NCI-H1105 (cell line): Measurements from ENCODE around the gene USP10.

ENCODE experiments used
- DNase-seq: peaks from one replicate; lab custom pipeline; 2025; lab: John Stamatoyannopoulos, UW

The USP10 gene

GRCh38 chr16:84699147-84699711, 571 bp upstream of the USP10 start:
- no peak for DNase-seq

- DNase-seq, result no peak
Observed at GRCh38 chr16:84700446-84701300, 873 bp downstream of the USP10 start.

- no peak for DNase-seq
Observed at GRCh38 chr16:84703681-84704080, 3.9 kb downstream of the USP10 start.

DNA sequence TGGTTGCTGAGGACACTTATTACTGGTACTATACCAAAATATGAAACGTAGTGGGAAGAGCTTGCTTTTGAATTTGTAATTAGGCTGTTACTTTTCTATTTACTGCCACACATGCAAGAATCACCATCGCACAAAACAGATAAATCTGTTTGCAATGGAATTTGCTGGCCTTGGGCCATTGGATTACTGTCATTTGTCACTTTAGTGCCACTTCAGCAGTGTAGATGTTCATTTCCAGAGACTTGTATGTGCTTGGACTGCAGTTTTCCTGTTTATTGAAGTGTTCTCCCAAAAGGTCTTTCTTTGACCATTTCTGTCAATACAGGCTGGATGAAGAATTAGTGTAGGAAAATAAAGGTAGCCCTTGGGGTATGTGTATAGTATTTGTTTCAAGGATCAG, 4.5 kb downstream of the USP10 start:
- no peak for DNase-seq

DNA sequence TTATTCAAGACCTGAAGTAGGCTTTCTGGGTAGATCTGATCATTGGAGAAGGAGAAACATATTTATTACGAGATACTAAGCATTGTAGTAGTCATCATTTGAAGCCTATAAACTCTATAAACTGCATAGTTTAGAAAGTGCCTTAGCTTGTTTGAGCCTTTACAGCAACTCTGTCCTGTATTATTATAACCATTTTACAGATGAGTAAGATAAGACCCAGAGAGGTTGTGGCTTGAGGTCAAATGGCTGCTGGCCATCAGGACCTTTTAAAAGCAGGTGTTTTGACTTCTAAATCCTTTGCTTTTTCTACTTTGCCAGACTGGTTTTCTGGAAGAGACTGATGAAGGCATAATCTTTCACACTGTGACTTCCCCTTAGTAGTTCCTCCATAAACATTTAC, 7.1 kb downstream of the USP10 start:
- no peak for DNase-seq

DNA sequence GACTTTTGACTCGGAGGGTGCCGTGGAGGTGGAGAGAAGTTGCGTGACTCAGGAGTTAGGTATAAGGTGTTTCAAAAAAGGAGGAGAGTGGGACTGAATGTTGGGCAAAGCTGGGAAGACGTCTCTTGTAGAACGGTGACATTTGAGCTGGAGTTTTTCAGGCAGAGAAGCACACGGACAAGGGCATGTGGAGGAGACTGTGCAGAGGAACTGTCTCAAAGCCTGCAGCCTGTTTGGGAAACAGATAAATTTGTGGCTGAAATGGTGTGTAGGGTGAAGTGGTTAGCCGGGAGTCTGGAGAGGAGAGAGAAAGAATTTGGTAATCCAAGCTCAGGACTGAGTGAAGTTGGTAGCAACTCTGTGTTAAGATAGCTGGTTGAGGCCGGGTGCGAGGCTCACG, 9.8 kb downstream of the USP10 start:
- no peak for DNase-seq

GRCh38 chr16:84710686-84711085, 10.9 kb downstream of the USP10 start:
- DNase-seq, result no peak

DNA sequence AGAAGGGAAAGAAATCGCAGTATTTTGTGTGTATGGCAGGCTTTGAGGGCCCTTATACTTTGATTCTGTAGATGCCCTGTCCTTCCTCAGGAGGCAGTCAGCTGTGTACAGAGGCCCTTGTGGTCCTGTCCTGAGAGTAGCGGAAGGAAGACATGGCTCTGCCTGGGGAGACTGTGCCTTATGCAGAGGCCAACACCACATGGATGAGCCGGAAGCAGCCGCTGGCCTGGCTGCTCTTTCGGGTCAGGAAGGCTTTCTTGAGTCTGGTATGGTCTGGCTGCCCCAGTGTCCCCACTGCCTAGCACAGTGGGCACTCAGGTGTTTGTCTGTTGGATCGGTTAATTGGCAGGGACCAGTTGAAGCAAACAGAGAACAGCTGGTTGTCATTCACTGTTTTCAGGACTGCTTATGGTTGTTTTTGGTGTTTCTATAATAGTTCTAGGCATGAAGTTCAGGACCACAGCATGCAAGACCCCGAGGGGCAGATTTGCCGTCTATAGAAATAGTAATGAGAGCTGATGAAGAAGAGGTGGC, 12.4 kb downstream of the USP10 start:
- no peak for DNase-seq

- DNase-seq, result no peak
Observed at GRCh38 chr16:84712801-84713775, 13.3 kb downstream of the USP10 start.

GRCh38 chr16:84714028-84714427, 14.2 kb downstream of the USP10 start:
- no peak for DNase-seq

DNA sequence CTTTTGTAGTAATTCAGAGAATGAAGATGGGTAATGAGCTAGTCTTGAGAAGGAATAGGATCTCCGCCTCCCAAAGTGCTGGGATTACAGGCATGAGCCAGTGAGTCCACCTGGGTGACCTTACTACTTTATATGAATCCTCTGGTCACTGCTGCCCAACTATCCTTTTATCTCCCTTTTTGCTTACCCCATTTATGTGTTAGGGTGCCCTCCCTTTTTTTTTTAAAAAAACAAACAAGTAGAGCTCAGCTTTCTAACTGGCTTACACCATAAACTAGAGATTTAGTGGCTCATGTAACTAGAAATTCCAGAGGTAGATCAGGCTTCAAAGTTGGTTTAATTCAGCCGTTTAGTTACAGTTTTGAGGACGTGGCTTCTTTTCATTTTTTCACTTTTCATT, 15.6 kb downstream of the USP10 start:
- DNase-seq, result no peak

GRCh38 chr16:84715854-84716253, 16.1 kb downstream of the USP10 start:
- no peak for DNase-seq

- DNase-seq, result no peak
Observed at GRCh38 chr16:84716740-84717139, 16.9 kb downstream of the USP10 start.

GRCh38 chr16:84717484-84717883, 17.7 kb downstream of the USP10 start:
- DNase-seq, result no peak

GRCh38 chr16:84720177-84720579, 20.4 kb downstream of the USP10 start:
- no peak for DNase-seq

DNA sequence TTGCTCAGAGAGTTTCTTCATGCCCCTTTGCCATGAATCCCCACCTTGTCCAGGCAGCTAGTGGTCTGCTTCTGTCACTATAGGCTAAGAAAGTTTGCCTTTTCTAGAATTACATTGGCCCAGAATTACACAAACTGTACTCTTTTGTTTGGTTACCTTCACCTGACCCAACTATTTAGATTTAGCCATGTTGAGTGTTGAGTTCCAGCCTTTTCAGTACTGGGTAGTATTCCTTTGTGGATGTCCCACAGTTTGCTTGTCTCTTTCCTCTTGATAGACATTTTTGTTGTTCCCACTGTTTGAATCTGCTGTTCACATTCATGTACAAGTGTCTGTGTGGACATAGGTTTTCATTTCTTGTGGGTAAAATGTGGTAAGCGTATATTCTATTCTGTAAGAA, 22.3 kb downstream of the USP10 start:
- DNase-seq, result no peak

DNA sequence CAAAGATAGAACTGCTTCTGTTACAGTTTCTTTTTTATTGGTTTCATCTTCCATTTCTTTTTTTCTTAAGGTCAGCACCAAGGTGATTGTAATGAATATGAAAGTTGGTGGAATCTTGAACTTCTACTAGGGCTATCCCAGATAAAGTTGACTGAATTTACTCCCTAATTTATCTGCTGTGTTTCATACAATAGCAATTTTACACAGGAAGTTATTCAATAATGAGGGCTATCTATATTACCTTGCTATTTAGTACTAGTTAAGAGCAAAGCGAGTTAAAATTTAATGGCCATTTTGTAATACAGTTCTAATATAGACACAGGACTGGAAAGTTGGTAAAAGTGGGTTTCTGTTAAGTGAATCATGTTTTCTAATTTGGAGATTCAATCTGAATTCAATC, 24.1 kb downstream of the USP10 start:
- no peak for DNase-seq

DNA sequence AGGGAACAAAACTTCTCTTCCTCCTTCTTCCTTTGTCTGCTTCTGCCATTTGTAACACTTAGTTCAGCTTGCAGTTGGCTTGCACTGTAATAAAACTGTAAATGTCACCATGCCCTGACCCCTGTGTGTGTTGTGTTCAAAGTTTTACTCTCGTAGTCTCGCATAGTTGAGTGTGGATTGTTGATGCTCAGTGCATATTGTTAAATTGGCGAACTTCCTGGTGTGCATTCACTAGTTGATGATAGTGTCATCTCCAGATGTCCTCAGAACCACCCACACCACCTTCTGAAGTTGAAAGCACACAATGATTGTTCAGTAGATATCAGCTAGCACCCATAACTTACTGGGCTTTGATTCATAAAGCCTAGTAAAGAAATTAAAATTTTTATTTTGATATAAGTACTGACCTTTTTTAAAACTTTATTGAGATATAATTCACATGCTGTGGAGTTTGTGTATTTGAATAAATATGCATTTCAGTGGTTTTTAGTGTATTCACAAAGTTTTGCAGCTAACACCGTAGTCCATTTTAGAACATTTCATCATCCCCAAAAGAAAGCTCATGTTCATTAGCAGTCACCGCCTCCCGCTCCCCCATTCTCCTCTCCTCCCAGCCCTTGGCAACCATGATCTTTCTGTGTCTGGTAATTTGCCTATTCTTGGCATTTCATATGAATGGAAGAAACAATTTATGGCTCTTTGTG, 25.0 kb downstream of the USP10 start:
- no peak for DNase-seq

- DNase-seq, result no peak
Observed at GRCh38 chr16:84725481-84726078, 25.8 kb downstream of the USP10 start.

DNA sequence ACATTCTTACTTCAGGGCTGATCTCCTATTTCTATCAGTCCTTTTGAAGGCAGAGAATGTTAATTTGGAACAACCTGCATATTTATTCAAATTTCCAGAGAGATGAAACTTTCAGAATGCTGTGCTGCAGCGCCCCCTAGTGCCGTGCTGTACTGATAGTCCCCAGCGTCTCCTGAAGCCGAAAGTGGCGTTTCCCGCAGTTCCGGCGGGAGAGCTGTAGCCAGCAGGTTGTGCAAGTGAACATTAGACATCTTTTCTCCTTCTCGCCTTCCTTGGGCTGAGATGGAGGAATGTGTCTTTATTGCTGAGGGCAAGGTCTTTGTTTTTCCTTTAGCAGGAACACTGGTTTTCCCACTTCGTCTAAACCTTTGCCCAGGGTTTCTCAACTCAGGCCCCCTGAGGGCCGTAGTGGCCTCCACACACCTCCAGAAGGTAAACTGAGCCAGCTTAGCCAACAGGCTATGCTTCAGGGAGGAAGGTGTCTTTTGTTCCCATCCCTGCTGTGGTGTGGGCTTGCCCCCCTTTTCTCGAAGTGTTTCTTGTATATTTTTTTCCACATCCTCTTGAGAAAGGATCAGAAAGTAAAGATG, 26.4 kb downstream of the USP10 start:
- DNase-seq, result peak; percentile 30
